IPS DF 6.9 (cell line): ENCODE results near the gene GGN.
"Not testable (repeated sequence)": the region's sequence is repeated elsewhere in the genome, so short reads cannot be mapped to it uniquely, and the experiment has no call there.

Experiments used
- DNase-seq: peaks from one replicate; pipeline ENCODE4 v3.0.0-alpha.2; 2013; ENCODE audit warnings: low read depth, low spot score
- H3K27ac ChIP-seq: one replicate; pipeline ENCODE4 v1.5.1; 2013; ENCODE audit warnings: low read length, control low read depth
- H3K27me3 ChIP-seq: 2 replicates; pipeline ENCODE4 v1.6.1; 2013; ENCODE audit warnings: mild to moderate bottlenecking, low read length; ENCODE audit not compliant: control insufficient read depth, insufficient read depth
- H3K36me3 ChIP-seq: 2 replicates; pipeline ENCODE4 v1.6.1; 2013; ENCODE audit warnings: low read length; ENCODE audit not compliant: control insufficient read depth, insufficient read depth
- H3K4me1 ChIP-seq: 2 replicates; pipeline ENCODE4 v1.6.1; 2013; ENCODE audit warnings: low read length; ENCODE audit not compliant: control insufficient read depth, insufficient read depth
- H3K4me3 ChIP-seq: 2 replicates; pipeline ENCODE4 v1.5.1; 2013; ENCODE audit warnings: mild to moderate bottlenecking, low read length
- H3K9me3 ChIP-seq: 2 replicates; pipeline ENCODE4 v1.6.1; 2013; ENCODE audit warnings: low read length, inconsistent platforms; ENCODE audit not compliant: control insufficient read depth, insufficient read depth
- WGBS: extraction: QIAGEN DNeasy Blood & Tissue Kit; methylation state at CpG from one replicate; pipeline ENCODE4 v1.1.7; 2013; ENCODE audit warnings: mixed read lengths, missing lambda C conversion rate; ENCODE audit not compliant: insufficient read length, insufficient coverage; 5-methylcytosine and 5-hydroxymethylcytosine counted together

Gene GGN

DNA sequence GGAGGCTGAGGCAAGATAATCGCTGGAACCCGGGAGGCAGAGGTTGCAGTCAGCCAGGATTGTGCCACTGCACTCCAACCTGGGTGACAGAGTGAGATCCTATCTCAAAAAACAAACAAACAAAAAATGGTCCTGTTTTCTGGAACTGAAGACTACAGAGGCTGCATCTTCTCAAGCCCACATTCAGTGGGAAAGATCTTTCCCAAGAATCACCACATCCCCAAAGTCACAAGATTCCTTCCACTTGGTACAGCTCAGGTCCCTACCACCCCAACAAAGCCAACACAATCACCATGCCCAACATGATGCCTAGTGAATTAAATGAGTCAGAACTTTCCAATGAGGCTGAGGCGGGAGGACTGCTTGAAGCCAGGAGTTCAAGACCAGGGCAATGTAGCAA lies 37.0 kb downstream of the GGN start:
- Histone ChIP-seq H3K27ac (no peak overlapping the region), H3K4me3 (no peak overlapping the region), H3K9me3 (no peaks in the 10 kb centered on the region), H3K36me3 (no peaks in the 10 kb centered on the region), H3K4me1 (no peaks in the 10 kb centered on the region), H3K27me3 (no peaks in the 10 kb centered on the region)
- WGBS = no CpG with 5 or more reads among the region's 3 CpGs
- no peak for DNase-seq

DNA sequence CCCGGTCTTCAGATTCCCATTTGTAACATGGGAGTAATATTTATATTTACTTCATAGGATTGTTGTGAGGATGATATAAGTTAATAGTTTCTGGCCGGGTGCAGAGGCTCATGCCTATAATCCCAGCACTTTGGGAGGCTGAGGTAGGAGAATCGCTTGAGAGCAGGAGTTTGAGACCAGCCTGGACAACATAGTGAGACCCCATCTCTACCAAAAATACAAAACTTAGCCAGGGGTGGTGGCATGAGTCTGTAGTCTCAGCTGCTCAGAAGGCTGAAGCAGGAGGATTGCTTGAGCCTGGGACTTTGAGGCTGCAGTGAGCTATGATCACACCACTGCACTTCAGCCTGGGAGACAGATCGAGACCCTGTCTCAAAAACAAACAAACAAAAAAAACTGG lies 41.0 kb downstream of the GGN start:
- Histone ChIP-seq H3K36me3 (no peaks in the 10 kb centered on the region), H3K27ac (no peak overlapping the region), H3K9me3 (no peaks in the 10 kb centered on the region), H3K4me1 (no peaks in the 10 kb centered on the region), H3K4me3 (no peak overlapping the region), H3K27me3 (no peaks in the 10 kb centered on the region)
- no CpG with 5 or more reads among the region's 4 CpGs for WGBS
- DNase-seq = no peak

DNA sequence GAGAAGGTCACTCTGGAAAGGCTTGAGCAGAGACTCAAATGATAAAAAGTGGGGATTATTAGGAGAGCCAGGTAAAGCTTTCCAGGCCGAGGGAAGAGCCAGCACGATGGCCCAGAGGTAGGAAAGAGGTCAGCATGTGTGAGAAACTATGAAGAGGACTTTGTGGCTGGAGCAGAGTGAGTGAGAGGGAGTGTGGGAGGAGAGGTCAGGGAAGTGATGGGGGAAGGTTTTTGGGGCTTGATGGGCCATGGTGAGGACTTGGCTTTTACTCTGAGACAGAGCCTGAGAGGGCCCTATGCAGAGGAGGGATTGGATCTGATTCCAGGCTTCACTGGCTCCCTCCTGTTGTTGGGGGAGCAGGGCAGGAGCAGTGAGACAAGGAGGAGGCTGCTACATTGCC lies 46.9 kb downstream of the GGN start:
- H3K27ac ChIP-seq = no peak overlapping the region
- H3K27me3 ChIP-seq = no peaks in the 10 kb centered on the region
- no peak for DNase-seq
- no peaks in the 10 kb centered on the region for H3K9me3 ChIP-seq
- H3K36me3 ChIP-seq = no peaks in the 10 kb centered on the region
- no CpG with 5 or more reads among the region's 2 CpGs for WGBS
- H3K4me1 ChIP-seq = no peaks in the 10 kb centered on the region
- H3K4me3 ChIP-seq = no peak overlapping the region

DNA sequence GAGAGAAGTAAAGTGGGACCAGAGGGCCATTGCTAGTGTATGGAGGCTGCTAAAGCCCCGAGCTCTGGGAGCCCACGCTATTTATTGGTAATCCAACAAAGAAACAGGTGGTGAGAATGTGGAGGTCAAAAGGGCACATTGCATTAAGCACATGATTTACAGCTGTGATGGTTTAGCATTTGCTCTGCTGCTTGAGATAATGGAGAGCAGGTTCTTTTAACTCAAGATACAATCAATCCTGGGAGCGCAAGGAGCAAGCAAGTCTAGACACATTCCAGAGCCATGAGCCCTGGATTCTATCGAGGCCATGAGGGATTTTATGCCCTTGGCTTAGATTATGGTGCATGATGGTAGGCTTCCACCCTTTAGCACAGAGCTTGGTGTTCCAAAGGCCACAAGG lies 48.8 kb downstream of the GGN start:
- H3K27me3 ChIP-seq, H3K4me1 ChIP-seq, H3K4me3 ChIP-seq, H3K9me3 ChIP-seq, DNase-seq, H3K27ac ChIP-seq, H3K36me3 ChIP-seq: not testable (repeated sequence)
- no CpG with 5 or more reads among the region's 4 CpGs for WGBS

DNA sequence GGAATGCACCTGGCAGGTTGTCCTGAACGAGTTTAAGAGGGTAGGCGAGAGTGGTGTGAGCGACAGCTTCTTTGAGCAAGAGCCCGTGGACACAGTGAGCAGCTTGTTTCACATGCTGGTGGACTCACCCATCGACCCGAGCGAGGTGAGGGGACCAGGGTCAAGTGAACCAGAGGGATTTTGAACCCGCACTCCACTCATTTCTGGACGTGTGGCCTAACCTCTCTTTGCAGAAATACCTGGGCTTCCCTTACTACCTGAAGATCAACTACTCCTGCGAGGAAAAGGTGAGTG lies 50.5 kb downstream of the GGN start:
- no CpG with 5 or more reads among the region's 10 CpGs for WGBS
- Histone ChIP-seq H3K9me3 (no peaks in the 10 kb centered on the region), H3K4me1 (no peaks in the 10 kb centered on the region), H3K4me3 (peak overlapping the region; percentile 47; the same call in 1 of the 2 replicates), H3K27me3 (no peaks in the 10 kb centered on the region), H3K36me3 (no peaks in the 10 kb centered on the region), H3K27ac (no peak overlapping the region)
- no peak for DNase-seq

- H3K4me1 ChIP-seq = no peaks in the 10 kb centered on the region
- no peaks in the 10 kb centered on the region for H3K36me3 ChIP-seq
- H3K4me3 ChIP-seq = peak overlapping the region; percentile 67; the same call in 1 of the 2 replicates
- H3K27ac ChIP-seq = no peak overlapping the region
- peak; percentile 84 for DNase-seq
- H3K27me3 ChIP-seq = no peaks in the 10 kb centered on the region
- no peaks in the 10 kb centered on the region for H3K9me3 ChIP-seq
- WGBS = no CpG with 5 or more reads among the region's 41 CpGs
These were observed 51.0 kb downstream of the GGN start for GRCh38 chr19:38336638-38337359.

- Histone ChIP-seq H3K9me3 (no peaks in the 10 kb centered on the region), H3K36me3 (no peaks in the 10 kb centered on the region), H3K4me1 (no peaks in the 10 kb centered on the region), H3K27ac (no peak overlapping the region), H3K4me3 (peak overlapping the region; percentile 67; the same call in 1 of the 2 replicates), H3K27me3 (no peaks in the 10 kb centered on the region)
- DNase-seq = peak; percentile 74
- WGBS = no CpG with 5 or more reads among the region's 52 CpGs
These were observed 51.7 kb downstream of the GGN start for GRCh38 chr19:38335949-38336637.
